Activated CD8-positive, alpha-beta T cell treated with anti-CD3 and anti-CD28 coated beads, Interleukin-2, amount 10 ng/mL, durations not matched to agents 7 days and 5 days (primary cell): Measurements from ENCODE around the gene MAN2B2. TPM values are rescaled to one million over a fixed set of nuclear protein-coding genes. Genes with fewer than 3 reads are reported as not detected.

Source experiments
- ATAC-seq: fragments of 150-1000 bp; cut with Tn5 transposase; one replicate; pipeline ENCODE4 v1.10.0; 2021; ENCODE audit warnings: moderate library complexity
- CTCF ChIA-PET: fragments of 350-600 bp; sonication (Branson Sonifier 250); formaldehyde crosslinking; loops from one replicate; lab custom pipeline; 2021; ENCODE audit warnings: antibody characterized with exemption; lab: Charles Lee
- POLR2A ChIA-PET: fragments of 350-600 bp; sonication (Branson Sonifier 250); formaldehyde crosslinking; loops from one replicate; lab custom pipeline; 2021; ENCODE audit warnings: antibody characterized with exemption; lab: Charles Lee
- DNase-seq: peaks from one replicate; pipeline ENCODE4 v3.0.0-alpha.2; 2020
- H3K27ac Mint-ChIP-seq: one replicate; pipeline ENCODE4 v1.8.0; 2021; ENCODE audit warnings: mild to moderate bottlenecking, mixed read lengths
- H3K27me3 Mint-ChIP-seq: one replicate; pipeline ENCODE4 v1.8.0; 2021; ENCODE audit warnings: low read depth, mixed read lengths
- H3K36me3 Mint-ChIP-seq: one replicate; pipeline ENCODE4 v1.8.0; 2021; ENCODE audit warnings: low read depth, mixed read lengths
- H3K4me1 Mint-ChIP-seq: one replicate; pipeline ENCODE4 v1.8.0; 2021; ENCODE audit warnings: low read depth, mixed read lengths
- H3K4me3 Mint-ChIP-seq: one replicate; pipeline ENCODE4 v1.8.0; 2021; ENCODE audit warnings: mild to moderate bottlenecking, mixed read lengths
- H3K9me3 Mint-ChIP-seq: one replicate; pipeline ENCODE4 v1.8.0; 2022; ENCODE audit warnings: mixed read lengths; ENCODE audit not compliant: insufficient read depth
- total RNA-seq, 2 experiments: library from RNA; stranded (reverse); gene quantifications; one replicate each; pipeline ENCODE4 v1.2.3, GENCODE V29; 2021

MAN2B2 gene
- 10 to 100 TPM; 27.6 to 29.1 TPM for total RNA-seq

DNA sequence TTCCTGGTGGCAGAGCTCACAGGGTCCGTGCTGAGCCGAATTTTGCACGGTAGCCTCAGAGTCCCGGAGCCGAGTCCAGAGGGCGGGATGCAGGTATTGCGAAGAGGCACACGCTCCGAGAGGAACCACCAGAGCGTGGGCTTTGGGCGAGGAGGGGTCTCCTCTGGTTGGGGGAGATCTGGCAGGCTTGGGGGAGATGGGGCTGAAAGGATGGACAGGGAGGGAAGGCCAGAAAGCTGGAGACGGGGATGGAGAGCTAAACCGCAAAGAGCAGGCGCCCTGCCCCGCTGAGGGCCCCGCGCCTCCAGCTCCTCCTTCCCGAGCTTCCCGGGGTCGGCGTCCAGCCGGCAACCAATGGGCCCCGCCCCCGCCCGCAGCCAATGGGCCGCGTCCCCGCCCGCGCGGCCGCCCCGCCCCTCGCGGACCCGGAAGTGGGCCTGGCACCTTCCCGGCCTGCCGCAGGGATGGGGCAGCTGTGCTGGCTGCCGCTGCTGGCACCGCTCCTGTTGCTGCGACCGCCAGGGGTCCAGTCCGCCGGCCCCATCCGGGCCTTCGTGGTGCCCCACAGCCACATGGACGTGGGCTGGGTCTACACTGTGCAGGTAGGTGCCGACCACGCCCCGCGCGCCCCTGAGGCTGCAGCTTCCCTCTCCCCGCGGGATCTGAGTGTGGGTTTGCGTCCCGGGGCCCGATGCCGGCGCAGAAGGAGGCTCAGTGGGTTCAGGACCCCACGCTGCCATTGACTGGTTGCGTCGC lies at the start of gene MAN2B2:
Gene MAN2B2, plus strand, starts transcription at position 443 of the 756 bp plus-strand sequence. Its CDS starts 22 bp downstream, at position 465.
- Mint-ChIP-seq H3K4me1 (peaks cover 11% of the 10 kb centered on the region), H3K36me3 (peaks cover 25% of the 10 kb centered on the region), H3K9me3 (no peaks in the 10 kb centered on the region), H3K4me3 (peak within 1 kb of the TSS; percentile 84), H3K27me3 (peaks cover 11% of the 10 kb centered on the region), H3K27ac (peak within 1 kb of the TSS; percentile 90)
- POLR2A ChIA-PET = interaction anchor here (0.6 to 2.1 kb wide), 5 partner anchors 66 to 1894 kb away, joined by 3 to 11 read pairs (median 3); partner anchors contain the start of gene MRFAP1
- ATAC-seq = peak; percentile 95
- peak; percentile 82 for DNase-seq
- CTCF ChIA-PET = interaction anchor here (1.0 to 1.4 kb wide), 5 partner anchors 29 to 299 kb away, joined by 3 to 7 read pairs (median 3); no protein-coding TSS in a partner anchor

DNA sequence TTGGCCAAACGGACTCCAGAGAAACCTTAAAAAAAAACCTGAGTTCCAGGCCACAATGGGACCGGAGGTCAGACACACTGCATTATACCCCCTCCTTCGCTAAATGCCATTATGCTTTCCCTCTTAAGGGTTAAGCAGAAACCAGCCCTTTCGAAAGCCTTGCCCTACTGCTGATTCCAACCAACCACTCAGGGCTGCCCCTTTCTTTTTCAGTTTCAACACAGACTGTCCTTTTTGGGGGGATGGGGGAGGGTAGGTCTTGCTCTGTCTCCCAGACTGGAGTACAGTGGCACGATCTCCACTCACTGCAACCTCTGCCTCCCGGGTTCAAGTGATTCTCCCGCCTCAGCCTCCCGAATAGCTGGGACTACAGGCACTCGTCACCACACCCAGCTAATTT lies 49.5 kb upstream of the MAN2B2 start:
- no peak overlapping the region for H3K27ac Mint-ChIP-seq
- H3K36me3 Mint-ChIP-seq = no peaks in the 10 kb centered on the region

GRCh38 chr4:6526156-6526555 lies 48.8 kb upstream of the MAN2B2 start:
- Mint-ChIP-seq H3K27ac (no peak overlapping the region), H3K36me3 (no peaks in the 10 kb centered on the region), H3K4me1 (no peaks in the 10 kb centered on the region), H3K4me3 (no peak overlapping the region), H3K27me3 (no peaks in the 10 kb centered on the region), H3K9me3 (no peaks in the 10 kb centered on the region)
- POLR2A ChIA-PET = no interaction called here
- ATAC-seq = no peak
- CTCF ChIA-PET = interaction anchor here (1.1 kb wide), 1 partner anchor 21 kb away, joined by 4 read pairs; no protein-coding TSS in a partner anchor
- no peak for DNase-seq

More for the DNA sequence above, 49.5 kb upstream of the MAN2B2 start:
- DNase-seq = no peak
- ATAC-seq = no peak
- ChIA-PET POLR2A (interaction anchor here (0.6 kb wide), 1 partner anchor 25 kb away, joined by 3 read pairs; no protein-coding TSS in a partner anchor), CTCF (no interaction called here)
- H3K27me3 Mint-ChIP-seq = no peaks in the 10 kb centered on the region
- no peaks in the 10 kb centered on the region for H3K9me3 Mint-ChIP-seq
- no peaks in the 10 kb centered on the region for H3K4me1 Mint-ChIP-seq
- H3K4me3 Mint-ChIP-seq = no peak overlapping the region

DNA sequence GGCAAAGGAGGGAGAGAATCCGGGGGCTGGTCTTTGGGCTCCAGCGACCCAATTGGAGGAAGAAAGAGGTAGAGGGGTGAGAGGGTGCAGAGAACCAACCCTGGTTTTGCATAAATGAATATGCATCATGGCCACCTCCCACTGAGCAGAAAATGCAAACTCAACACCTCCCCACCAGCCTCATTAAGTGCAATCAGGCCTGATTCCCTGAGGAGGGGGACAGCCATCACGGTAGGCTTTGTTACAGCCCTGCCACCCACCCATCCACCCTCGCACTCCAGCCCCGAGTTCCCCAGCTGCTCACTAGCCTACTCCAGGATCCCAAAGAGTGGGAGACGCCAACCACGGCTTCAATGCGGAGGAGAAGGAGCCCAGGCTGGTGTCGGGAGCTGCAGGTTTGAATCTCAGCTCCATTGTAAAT lies 48.3 kb upstream of the MAN2B2 start:
- no peaks in the 10 kb centered on the region for H3K9me3 Mint-ChIP-seq
- no peaks in the 10 kb centered on the region for H3K4me1 Mint-ChIP-seq
- H3K27me3 Mint-ChIP-seq = no peaks in the 10 kb centered on the region
- CTCF ChIA-PET = interaction anchor here (1.1 kb wide), 1 partner anchor 20 kb away, joined by 4 read pairs; no protein-coding TSS in a partner anchor
- no peak overlapping the region for H3K4me3 Mint-ChIP-seq
- no peaks in the 10 kb centered on the region for H3K36me3 Mint-ChIP-seq
- POLR2A ChIA-PET = no interaction called here
- DNase-seq (no peak), ATAC-seq (no peak)
- no peak overlapping the region for H3K27ac Mint-ChIP-seq

DNA sequence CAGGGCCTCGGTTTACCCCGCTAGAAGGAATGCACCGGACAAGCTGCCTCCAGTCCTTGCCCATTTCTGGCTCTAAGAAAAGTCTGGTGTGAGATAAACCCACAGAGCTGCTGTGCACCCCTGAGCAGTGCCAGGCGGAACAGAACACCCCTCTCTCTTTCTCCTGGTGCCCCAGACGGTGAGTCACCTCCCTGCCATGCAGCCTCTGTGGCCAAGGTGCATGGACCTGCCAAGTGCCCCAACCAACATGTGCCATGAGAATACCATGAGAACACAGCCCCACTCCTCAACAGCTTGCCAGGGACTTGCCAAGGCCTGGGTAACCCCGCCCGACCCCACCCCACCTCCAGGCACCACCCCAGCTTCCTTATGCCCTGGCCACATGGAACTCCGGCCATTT lies 47.7 kb upstream of the MAN2B2 start:
- H3K9me3 Mint-ChIP-seq = no peaks in the 10 kb centered on the region
- no peak for ATAC-seq
- no peaks in the 10 kb centered on the region for H3K4me1 Mint-ChIP-seq
- H3K27me3 Mint-ChIP-seq = no peaks in the 10 kb centered on the region
- H3K4me3 Mint-ChIP-seq = no peak overlapping the region
- no peak overlapping the region for H3K27ac Mint-ChIP-seq
- ChIA-PET POLR2A (no interaction called here), CTCF (no interaction called here)
- DNase-seq = no peak
- no peaks in the 10 kb centered on the region for H3K36me3 Mint-ChIP-seq

DNA sequence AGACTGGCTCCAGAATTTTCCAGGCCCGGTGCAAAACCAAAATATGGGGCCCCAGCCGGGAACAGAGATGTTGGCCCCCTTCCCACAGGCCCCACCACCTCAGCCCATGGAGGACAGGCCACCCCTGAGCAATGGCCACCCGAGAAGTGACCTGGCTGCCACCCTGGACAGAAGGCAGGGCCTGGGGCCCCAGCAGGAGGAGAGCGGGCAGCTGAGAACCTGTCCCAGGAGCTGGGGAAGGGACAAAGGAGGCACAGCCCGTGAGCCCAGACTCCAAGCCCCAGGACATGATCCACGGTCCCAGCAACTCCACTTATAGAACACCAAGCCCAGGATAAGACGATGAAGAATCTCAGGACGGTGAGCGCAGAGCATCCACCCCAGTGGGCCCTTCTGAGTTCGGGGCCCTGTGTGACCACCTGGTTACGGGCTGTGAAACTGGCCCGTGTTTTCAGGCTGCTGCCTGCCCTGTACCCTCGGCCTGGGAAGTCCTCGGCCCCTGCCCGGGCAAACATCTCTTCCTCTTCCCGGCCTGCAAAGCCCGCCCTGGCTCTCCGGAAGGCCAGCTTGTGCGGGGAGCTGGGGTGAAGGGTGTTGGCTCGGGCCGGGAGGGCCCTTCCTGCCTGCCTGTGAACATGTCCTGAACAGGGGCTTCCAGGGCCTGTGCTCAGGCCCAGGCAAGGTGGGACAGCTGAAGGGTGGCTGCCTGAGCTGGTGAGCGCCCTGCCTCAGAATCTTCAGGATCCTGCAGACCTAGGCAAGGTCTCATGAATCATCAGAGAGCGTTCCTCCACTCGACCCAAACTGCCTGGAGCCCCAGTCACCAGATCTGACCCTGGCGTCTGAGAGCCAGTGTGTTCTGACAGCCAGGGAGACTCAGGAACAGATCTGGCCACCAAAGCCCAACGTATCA lies 47.0 kb upstream of the MAN2B2 start:
- DNase-seq (no peak), ATAC-seq (no peak)
- H3K9me3 Mint-ChIP-seq = no peaks in the 10 kb centered on the region
- H3K27ac Mint-ChIP-seq = no peak overlapping the region
- POLR2A ChIA-PET = no interaction called here
- H3K4me3 Mint-ChIP-seq = no peak overlapping the region
- CTCF ChIA-PET = interaction anchor here (1.1 kb wide), 1 partner anchor 19 kb away, joined by 3 read pairs; no protein-coding TSS in a partner anchor
- H3K36me3 Mint-ChIP-seq = no peaks in the 10 kb centered on the region
- H3K4me1 Mint-ChIP-seq = no peaks in the 10 kb centered on the region
- no peaks in the 10 kb centered on the region for H3K27me3 Mint-ChIP-seq

DNA sequence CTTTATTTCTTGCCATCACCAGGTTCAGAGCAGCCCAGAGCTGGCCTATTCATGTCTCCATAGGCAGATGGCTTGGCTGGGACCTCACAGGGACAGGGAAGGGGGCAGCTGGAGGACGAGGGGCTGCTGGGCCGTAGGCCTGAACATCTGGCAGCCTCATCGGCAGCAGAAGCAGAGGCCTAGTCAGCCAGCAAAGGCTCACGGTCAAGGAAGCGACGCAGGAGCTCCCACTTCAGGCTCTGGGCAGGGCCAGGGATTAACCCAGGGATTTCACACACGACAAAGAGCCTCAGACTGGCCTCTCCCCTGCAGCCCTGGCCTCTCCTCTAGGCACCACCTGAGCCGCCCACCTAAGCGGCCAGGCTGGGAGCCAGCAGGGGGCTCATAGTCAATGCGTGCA lies 46.0 kb upstream of the MAN2B2 start:
- H3K9me3 Mint-ChIP-seq = no peaks in the 10 kb centered on the region
- H3K36me3 Mint-ChIP-seq = no peaks in the 10 kb centered on the region
- no peak overlapping the region for H3K4me3 Mint-ChIP-seq
- H3K4me1 Mint-ChIP-seq = no peaks in the 10 kb centered on the region
- no peak for DNase-seq
- H3K27ac Mint-ChIP-seq = no peak overlapping the region
- ChIA-PET CTCF (interaction anchor here (1.1 kb wide), 1 partner anchor 17 kb away, joined by 3 read pairs; no protein-coding TSS in a partner anchor), POLR2A (no interaction called here)
- no peaks in the 10 kb centered on the region for H3K27me3 Mint-ChIP-seq
- no peak for ATAC-seq

DNA sequence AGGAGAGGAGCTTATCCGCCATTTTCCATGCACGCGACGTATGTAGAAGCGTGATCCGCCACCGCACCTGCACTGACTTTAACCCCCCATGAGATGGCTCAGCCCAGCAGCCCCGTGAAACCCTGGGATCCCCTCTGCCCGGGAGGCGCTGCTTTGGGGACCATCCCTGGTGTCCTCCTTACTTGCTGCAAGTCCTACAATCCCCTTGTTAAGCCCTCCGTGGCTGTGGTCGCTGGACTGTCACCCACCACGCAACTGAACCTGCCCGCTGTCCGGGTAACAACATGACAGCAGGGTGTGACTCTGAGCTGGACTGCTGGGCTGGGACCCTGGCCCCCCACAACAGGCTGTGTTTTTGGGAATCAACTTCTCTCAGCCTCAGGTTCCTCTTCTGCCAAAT lies 44.7 kb upstream of the MAN2B2 start:
- H3K36me3 Mint-ChIP-seq = no peaks in the 10 kb centered on the region
- DNase-seq (no peak), ATAC-seq (no peak)
- H3K9me3 Mint-ChIP-seq = no peaks in the 10 kb centered on the region
- ChIA-PET POLR2A (no interaction called here), CTCF (no interaction called here)
- H3K27me3 Mint-ChIP-seq = no peaks in the 10 kb centered on the region
- no peak overlapping the region for H3K27ac Mint-ChIP-seq
- no peak overlapping the region for H3K4me3 Mint-ChIP-seq
- no peaks in the 10 kb centered on the region for H3K4me1 Mint-ChIP-seq

DNA sequence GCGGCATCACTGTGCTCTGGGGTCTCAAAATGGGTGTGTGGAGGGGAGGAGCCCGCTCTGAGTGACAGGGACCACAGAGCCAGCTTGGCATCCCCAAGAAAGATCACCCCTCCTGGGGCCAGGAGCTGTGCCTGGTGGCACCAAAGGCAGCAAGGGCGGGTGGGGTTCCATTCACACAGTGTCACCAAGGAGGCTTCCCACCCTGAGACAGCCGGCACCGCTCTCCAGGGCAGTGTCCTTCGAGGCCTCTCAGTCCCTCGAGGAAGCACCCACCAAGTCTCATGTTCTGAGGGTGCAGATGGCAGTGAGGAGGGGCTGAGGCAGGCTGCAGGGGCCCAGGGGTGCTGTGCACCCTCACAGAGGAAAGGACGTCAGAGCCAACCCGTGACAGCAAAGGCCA lies 44.0 kb upstream of the MAN2B2 start:
- H3K36me3 Mint-ChIP-seq = no peaks in the 10 kb centered on the region
- POLR2A ChIA-PET = no interaction called here
- DNase-seq (no peak), ATAC-seq (no peak)
- no peak overlapping the region for H3K4me3 Mint-ChIP-seq
- no peak overlapping the region for H3K27ac Mint-ChIP-seq
- no peaks in the 10 kb centered on the region for H3K4me1 Mint-ChIP-seq
- no peaks in the 10 kb centered on the region for H3K27me3 Mint-ChIP-seq
- no peaks in the 10 kb centered on the region for H3K9me3 Mint-ChIP-seq
- CTCF ChIA-PET = no interaction called here

- ATAC-seq (no peak), DNase-seq (no peak)
- ChIA-PET POLR2A (no interaction called here), CTCF (interaction anchor here (0.7 kb wide), 1 partner anchor 14 kb away, joined by 3 read pairs; no protein-coding TSS in a partner anchor)
- no peak overlapping the region for H3K4me3 Mint-ChIP-seq
- no peaks in the 10 kb centered on the region for H3K36me3 Mint-ChIP-seq
- no peak overlapping the region for H3K27ac Mint-ChIP-seq
- no peaks in the 10 kb centered on the region for H3K4me1 Mint-ChIP-seq
- H3K27me3 Mint-ChIP-seq = no peaks in the 10 kb centered on the region
- no peaks in the 10 kb centered on the region for H3K9me3 Mint-ChIP-seq
These were observed 42.9 kb upstream of the MAN2B2 start for GRCh38 chr4:6532102-6532501.

DNA sequence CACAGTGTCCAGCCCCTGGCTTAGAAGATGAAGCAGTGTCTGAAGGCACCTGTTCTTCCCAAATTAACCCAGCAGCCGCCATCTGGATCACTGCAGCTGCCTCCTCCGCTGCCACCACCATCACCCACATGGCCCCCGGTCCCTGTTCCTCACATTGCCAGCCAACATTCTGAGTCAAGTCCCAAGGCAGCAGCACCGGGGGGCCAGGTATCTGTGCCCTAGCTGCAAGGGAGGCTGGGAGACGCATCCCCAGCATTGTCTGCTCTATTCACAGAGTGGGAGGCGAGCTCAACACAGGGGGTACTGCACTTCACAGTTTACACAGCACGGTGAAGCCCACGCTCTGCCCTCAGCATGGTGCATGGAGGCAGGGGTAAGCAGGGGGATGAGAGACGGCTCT lies 42.3 kb upstream of the MAN2B2 start:
- no peaks in the 10 kb centered on the region for H3K36me3 Mint-ChIP-seq
- no peak for ATAC-seq

More for the DNA sequence above, 42.3 kb upstream of the MAN2B2 start:
- H3K27me3 Mint-ChIP-seq = no peaks in the 10 kb centered on the region
- ChIA-PET POLR2A (interaction anchor here (0.6 kb wide), 1 partner anchor 109 kb away, joined by 3 read pairs; no protein-coding TSS in a partner anchor), CTCF (interaction anchor here (0.7 kb wide), 1 partner anchor 14 kb away, joined by 3 read pairs; no protein-coding TSS in a partner anchor)
- no peak overlapping the region for H3K27ac Mint-ChIP-seq
- H3K4me3 Mint-ChIP-seq = no peak overlapping the region
- no peaks in the 10 kb centered on the region for H3K4me1 Mint-ChIP-seq
- no peak for DNase-seq
- H3K9me3 Mint-ChIP-seq = no peaks in the 10 kb centered on the region
